GM19463 (cell line): ENCODE data around the gene MPPED1.

Experiments
- ATAC-seq: cut with Tn5 transposase; IDR thresholded peaks from one replicate; pipeline ENCODE4 v1.9.1; 2021; ENCODE audit warnings: mild to moderate bottlenecking, moderate library complexity; ENCODE audit not compliant: unreplicated experiment

MPPED1 gene

DNA sequence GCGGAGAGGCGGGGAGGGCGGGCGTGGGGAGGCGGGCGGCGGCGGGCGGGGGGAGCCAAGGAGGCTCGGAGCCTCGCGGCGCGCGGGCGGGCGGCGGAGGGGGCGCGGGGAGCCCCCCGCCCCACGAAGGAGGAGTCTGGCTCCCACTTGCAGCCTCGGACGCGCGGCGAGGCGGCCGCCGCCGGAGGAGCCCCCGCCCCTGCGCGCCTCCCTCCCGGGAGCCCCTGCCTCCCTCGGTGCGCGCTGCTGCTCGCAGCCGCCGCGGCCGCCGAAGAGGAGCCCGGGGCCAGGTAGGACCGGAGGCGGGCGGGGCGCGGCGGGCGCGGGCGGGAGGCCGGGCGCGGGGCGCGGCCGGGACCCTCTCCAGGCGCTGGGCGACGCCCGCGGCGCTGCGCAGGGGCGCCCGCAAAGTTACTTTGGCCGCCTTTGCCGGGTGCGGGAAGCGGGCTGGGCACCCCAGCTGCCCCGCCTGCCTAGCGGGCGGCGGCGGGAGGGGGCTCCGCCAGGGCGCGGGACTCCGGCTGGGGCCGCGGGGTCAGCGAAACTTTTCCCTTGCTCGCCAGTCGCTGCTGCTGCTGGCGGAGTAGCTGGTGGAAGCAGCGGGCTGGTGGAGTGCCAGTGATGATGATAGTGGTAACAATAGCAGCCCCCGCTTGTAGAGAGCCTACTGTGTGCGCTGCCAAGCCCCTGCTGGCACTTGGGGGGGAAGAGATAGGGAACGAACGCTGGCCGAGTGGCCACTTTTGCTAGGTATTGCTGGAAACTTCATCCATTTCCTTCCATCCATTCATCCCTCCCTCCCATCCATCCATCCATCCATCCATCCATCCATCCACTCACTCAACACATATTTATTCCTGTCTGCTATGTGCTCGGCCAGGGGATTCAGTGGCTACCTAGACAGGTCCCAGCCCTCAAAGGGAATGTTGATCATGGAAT is at the start of gene MPPED1:
Gene MPPED1, plus strand, starts transcription at position 146 of the 939 bp plus-strand sequence. CDS start 12,972 bp downstream, outside the sequence.
- ATAC-seq = no peak

DNA sequence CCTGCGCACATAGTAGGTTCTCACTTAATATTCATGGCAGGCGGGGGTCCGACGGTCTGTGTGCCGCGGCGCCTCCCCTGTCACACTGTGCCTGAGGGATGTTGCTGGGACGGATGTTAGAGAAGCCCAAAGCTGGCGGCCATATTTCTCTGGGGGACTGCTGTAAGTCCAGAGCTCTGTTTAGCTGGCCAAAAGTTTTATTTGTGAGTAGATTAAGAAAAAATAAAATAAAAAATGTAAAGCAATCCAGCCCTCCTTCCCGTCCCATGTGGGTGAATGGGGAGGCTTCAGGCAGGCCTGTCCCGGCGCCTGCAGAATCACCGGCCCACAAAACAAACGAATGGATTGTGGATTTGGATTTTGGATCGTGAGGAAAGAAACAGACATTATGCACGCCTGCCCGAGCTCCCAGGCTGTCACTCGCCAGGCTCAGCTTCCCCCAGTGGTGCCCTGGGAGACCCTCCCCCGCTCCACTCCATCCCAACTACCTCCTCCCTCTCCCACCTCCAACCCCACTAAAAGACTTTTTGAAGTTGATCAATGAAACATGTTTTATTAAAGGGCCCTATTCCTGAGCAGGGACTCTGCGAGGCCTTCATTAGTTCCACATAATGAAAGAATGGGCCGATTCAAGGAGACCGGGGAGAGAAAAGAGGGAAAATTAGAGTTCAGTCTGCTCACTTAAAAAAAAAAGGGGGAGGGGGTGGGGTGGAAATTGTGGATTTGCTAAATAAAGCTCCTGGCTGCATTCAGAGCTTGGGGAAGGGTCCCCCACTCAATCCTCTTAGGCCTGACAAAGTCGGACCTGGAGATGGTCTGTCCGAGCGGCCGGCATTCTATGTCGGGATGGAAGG is 48.3 kb upstream of the MPPED1 start:
- ATAC-seq = no peak

GRCh38 chr22:43364169-43364435 is 47.7 kb upstream of the MPPED1 start:
- ATAC-seq = no peak

DNA sequence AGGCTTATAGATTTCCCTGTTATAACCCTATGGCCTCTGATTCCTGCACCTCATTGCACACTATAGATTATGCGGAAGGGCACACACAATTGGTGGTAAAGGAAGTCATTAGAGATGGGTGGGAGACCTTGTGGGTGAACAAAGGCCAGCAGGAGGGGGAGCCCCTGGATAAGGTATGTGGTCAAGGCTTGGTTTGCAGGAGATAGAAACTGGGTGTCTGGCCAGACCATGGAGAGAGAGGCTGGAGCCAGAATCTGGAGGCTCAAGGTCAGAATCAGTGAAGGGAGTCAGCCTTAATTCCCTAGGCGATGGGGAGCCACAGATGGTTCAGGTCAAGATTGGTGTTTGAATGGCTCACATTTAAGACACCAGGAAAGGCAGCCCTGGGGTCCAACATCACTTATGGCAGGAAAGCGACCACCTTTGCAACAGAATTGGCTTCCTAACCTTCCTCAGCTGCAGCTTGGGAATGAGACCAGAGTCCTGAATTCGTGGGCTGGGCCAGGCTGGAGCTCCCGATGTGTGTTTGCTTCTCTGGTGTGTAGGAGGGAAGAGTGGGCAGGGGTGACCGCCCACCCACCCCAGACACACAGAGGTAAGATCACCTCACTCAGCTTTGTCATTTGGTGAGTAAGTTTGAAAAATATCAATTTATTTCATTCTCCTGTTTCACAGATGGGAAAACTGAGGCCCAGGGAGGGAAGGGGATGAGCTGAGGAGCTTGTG is 45.9 kb upstream of the MPPED1 start:
- ATAC-seq = no peak

DNA sequence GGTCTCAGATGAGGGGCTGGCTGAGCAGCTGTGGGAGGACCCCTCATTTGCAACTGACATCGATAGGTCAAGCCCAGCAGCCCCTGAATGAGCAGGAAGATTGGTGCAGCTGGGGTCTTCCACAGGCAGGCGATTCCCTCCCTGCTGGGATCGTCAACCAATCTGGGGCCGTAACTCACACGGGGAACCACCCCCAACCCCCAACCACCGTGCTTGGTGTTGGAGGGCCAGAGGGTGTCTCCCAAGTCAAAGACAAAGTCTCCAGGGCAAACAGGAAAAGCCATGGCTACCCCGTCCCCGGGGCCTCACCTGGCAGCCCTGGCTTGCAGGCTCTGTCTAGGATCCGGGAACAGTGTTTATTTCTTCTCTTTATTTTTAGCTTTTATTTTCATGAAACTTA is 41.8 kb upstream of the MPPED1 start:
- ATAC-seq = no peak

GRCh38 chr22:43375951-43376455 is 35.8 kb upstream of the MPPED1 start:
- no peak for ATAC-seq

- no peak for ATAC-seq
Observed at GRCh38 chr22:43376765-43377547, 34.9 kb upstream of the MPPED1 start.

DNA sequence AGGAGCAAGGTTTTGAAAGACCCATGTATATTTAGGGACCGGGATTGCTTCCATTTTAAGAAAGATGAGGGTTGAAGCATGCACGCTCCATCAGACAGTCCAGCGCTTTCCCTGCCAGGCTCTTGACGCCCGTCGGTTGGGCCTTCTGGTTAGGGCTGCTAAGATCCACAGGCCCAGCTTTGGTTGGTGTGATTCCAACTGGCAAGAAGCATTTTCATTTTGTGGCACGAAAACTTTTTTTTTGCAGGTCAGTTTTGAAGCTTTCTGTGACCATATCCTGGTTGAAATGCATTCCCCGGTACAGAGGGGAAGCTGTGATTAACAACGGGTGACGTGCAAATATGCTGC is 34.3 kb upstream of the MPPED1 start:
- no peak for ATAC-seq

DNA sequence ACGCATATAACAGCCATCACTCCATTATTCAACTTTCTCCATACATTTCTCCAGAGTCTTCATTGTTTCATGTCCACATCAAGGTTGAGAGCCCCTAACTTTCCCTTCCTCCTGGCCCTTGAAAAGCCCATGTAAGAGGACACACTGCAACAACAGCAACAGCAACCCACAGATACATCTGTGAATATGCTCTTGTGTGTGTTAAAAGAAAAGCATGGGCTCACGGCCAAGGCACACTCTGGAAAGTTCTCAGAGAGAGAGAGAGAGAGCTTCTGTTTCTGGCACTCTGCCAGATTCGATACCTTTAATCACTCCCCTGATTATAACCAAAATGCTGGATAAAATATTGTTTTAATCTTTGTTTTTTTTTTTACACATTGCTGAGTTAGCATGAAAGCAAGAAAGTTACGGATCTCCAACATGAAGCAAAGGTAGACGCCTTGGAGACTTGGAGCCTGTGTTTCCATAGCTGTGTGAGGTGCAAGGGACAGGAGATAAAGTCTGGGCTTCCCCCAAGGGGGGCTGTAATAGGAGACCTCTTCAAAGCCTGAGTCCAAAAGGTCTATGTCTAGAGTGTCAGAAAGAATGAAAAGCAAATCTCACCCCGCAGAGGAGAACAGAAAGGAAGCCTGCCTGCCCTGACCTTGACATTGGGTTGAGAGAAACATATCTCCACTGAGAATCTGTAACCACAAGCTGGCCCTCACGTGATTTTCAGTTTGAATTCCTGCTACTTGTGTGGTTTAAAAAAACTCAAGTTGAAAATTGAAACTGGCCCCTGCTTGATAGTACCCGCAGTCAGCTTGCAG is 33.7 kb upstream of the MPPED1 start:
- no peak for ATAC-seq

DNA sequence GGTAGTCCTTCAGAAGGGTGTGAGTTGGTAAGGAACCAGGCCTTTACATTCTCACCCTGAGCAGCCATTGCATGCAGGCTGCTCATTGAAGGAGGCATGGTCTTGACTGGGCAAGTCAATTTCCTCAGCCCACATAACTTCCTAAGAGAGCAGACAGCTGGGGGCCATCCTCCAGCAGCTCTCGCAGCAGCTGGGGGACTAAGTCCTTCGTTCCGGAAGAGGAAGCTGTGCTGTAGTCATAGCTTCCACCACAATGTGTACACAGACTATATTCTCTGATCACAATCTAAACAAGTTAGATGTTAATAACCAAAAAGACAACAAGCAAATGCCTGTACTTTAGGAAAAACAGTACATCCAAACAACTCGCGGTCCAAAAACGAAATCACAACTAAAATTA is 30.1 kb upstream of the MPPED1 start:
- ATAC-seq = no peak

- no peak for ATAC-seq
Observed at GRCh38 chr22:43384863-43385262, 27.0 kb upstream of the MPPED1 start.

- no peak for ATAC-seq
Observed at GRCh38 chr22:43385770-43386641, 25.8 kb upstream of the MPPED1 start.

DNA sequence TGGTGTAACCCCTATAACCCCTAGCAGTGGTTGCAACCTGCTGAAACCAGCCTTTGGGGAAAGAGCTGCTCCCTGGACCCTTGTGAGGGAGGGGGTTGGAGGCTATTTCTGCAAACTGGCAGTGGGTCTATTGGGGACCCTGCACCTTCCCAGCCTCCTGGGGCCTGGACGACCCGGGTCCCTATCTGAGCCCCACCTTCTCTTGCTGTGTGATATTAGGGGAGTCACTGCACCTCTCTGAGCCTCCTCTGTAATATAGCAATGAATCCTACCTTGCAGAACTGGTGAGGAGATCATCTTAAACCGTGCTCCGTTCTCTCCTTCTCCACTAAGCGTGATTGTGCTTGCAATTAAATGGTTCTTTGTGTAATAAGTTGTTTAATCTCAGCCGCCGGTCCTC is 24.0 kb upstream of the MPPED1 start:
- no peak for ATAC-seq

GRCh38 chr22:43388420-43388851 is 23.4 kb upstream of the MPPED1 start:
- ATAC-seq = no peak

GRCh38 chr22:43389227-43389836 is 22.5 kb upstream of the MPPED1 start:
- no peak for ATAC-seq

- no peak for ATAC-seq
Observed at GRCh38 chr22:43390166-43390565, 21.6 kb upstream of the MPPED1 start.

GRCh38 chr22:43390872-43391271 is 20.9 kb upstream of the MPPED1 start:
- ATAC-seq = no peak

DNA sequence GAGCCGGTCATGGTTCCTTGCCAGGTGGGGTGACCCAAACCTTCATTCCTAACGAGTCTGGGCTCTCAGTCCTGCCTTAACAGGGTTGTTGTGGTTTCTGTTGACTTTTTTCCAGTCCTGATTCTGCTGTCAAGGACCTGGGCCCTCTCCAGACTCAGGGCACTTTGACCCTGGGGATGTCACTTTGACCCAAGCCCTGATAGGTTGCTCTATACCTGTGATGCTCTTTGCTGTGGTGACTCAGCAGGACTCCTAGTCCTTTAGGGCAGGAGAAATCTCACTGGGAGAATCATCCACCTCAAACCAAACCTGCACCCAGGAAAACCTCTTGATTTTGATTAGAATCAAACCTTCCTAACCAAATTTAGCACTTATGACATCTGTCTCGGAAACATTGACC is 20.5 kb upstream of the MPPED1 start:
- ATAC-seq = no peak
